Duodenal mucosa (tissue), 2 donors: ENCODE measurements around the gene EVC.

Experiments
- H3K27ac ChIP-seq: one replicate; pipeline ENCODE4 v1.7.0; 2013; ENCODE audit warnings: low read depth, low read length
- H3K27me3 ChIP-seq, 2 donors: one replicate each; pipeline ENCODE4 v1.7.0; 2013; ENCODE audit warnings: low read length in 2 of 2, control low read depth in 1 of 2; ENCODE audit not compliant: insufficient read depth in 2 of 2, control insufficient read depth in 1 of 2
- H3K36me3 ChIP-seq, 2 donors: one replicate each; pipeline ENCODE4 v1.7.0; 2013; ENCODE audit warnings: low read length in 2 of 2, control low read depth in 1 of 2; ENCODE audit not compliant: insufficient read depth in 2 of 2, control insufficient read depth in 1 of 2
- H3K4me1 ChIP-seq, 2 donors: one replicate each; pipeline ENCODE4 v1.7.0; 2013; ENCODE audit warnings: low read length in 2 of 2, control low read depth in 1 of 2; ENCODE audit not compliant: insufficient read depth in 2 of 2, control insufficient read depth in 1 of 2
- H3K4me3 ChIP-seq, 2 donors: one replicate each; pipeline ENCODE4 v1.7.0; 2013; ENCODE audit warnings: low read length in 2 of 2, low read depth in 1 of 2
- H3K9ac ChIP-seq, 2 donors: one replicate each; pipeline ENCODE4 v1.7.0; 2013; ENCODE audit warnings: low read length in 2 of 2, low read depth in 1 of 2
- H3K9me3 ChIP-seq, 2 donors: one replicate each; pipeline ENCODE4 v1.7.0; 2013; ENCODE audit warnings: low read length in 2 of 2, control low read depth in 1 of 2; ENCODE audit not compliant: control insufficient read depth in 1 of 2

EVC gene

GRCh38 chr4:5730436-5730835 lies 19.4 kb downstream of the EVC start:
- H3K27ac ChIP-seq = no peak overlapping the region
- H3K27me3 ChIP-seq = no peaks in the 10 kb centered on the region
- H3K4me1 ChIP-seq = no peaks in the 10 kb centered on the region
- H3K36me3 ChIP-seq = peaks cover 0 to 3% of the 10 kb centered on the region in 2 donors
- H3K9ac ChIP-seq = no peak overlapping the region
- no peak overlapping the region for H3K4me3 ChIP-seq
- no peaks in the 10 kb centered on the region for H3K9me3 ChIP-seq

- no peak overlapping the region for H3K4me3 ChIP-seq
- H3K9me3 ChIP-seq = no peaks in the 10 kb centered on the region
- no peaks in the 10 kb centered on the region for H3K4me1 ChIP-seq
- H3K27me3 ChIP-seq = no peaks in the 10 kb centered on the region
- no peak overlapping the region for H3K9ac ChIP-seq
- peaks cover 0 to 6% of the 10 kb centered on the region in 2 donors for H3K36me3 ChIP-seq
- H3K27ac ChIP-seq = no peak overlapping the region
Observed at GRCh38 chr4:5730993-5731990, 20.3 kb downstream of the EVC start.

GRCh38 chr4:5732158-5732557 lies 21.2 kb downstream of the EVC start:
- Histone ChIP-seq H3K9me3 (no peaks in the 10 kb centered on the region), H3K27me3 (no peaks in the 10 kb centered on the region), H3K27ac (no peak overlapping the region), H3K4me1 (no peaks in the 10 kb centered on the region), H3K9ac (no peak overlapping the region), H3K4me3 (no peak overlapping the region), H3K36me3 (peaks cover 0 to 6% of the 10 kb centered on the region in 2 donors)

GRCh38 chr4:5734853-5735252 lies 23.9 kb downstream of the EVC start:
- Histone ChIP-seq H3K27ac (no peak overlapping the region), H3K4me1 (no peaks in the 10 kb centered on the region), H3K36me3 (peaks cover 0 to 6% of the 10 kb centered on the region in 2 donors), H3K4me3 (no peak overlapping the region), H3K27me3 (no peaks in the 10 kb centered on the region), H3K9ac (no peak overlapping the region), H3K9me3 (no peaks in the 10 kb centered on the region)

GRCh38 chr4:5735463-5735862 lies 24.5 kb downstream of the EVC start:
- no peak overlapping the region for H3K27ac ChIP-seq
- H3K9ac ChIP-seq = no peak overlapping the region
- no peaks in the 10 kb centered on the region for H3K27me3 ChIP-seq
- peaks cover 0 to 6% of the 10 kb centered on the region in 2 donors for H3K36me3 ChIP-seq
- H3K9me3 ChIP-seq = no peaks in the 10 kb centered on the region
- no peaks in the 10 kb centered on the region for H3K4me1 ChIP-seq
- H3K4me3 ChIP-seq = no peak overlapping the region

GRCh38 chr4:5738061-5738460 lies 27.1 kb downstream of the EVC start:
- Histone ChIP-seq H3K4me3 (no peak overlapping the region), H3K9me3 (no peaks in the 10 kb centered on the region), H3K27me3 (no peaks in the 10 kb centered on the region), H3K36me3 (peaks cover 0 to 6% of the 10 kb centered on the region in 2 donors), H3K9ac (no peak overlapping the region), H3K4me1 (no peaks in the 10 kb centered on the region), H3K27ac (no peak overlapping the region)

GRCh38 chr4:5742388-5742787 lies 31.4 kb downstream of the EVC start:
- Histone ChIP-seq H3K27ac (no peak overlapping the region), H3K9me3 (no peaks in the 10 kb centered on the region), H3K36me3 (no peaks in the 10 kb centered on the region), H3K27me3 (no peaks in the 10 kb centered on the region), H3K4me3 (no peak overlapping the region), H3K4me1 (no peaks in the 10 kb centered on the region), H3K9ac (no peak overlapping the region)

- Histone ChIP-seq H3K4me1 (no peaks in the 10 kb centered on the region), H3K27ac (no peak overlapping the region), H3K9ac (no peak overlapping the region), H3K36me3 (no peaks in the 10 kb centered on the region), H3K4me3 (no peak overlapping the region), H3K9me3 (no peaks in the 10 kb centered on the region), H3K27me3 (no peaks in the 10 kb centered on the region)
Observed at GRCh38 chr4:5742968-5743367, 32.0 kb downstream of the EVC start.

- no peaks in the 10 kb centered on the region for H3K36me3 ChIP-seq
- H3K4me1 ChIP-seq = no peaks in the 10 kb centered on the region
- no peaks in the 10 kb centered on the region for H3K27me3 ChIP-seq
- H3K9ac ChIP-seq = no peak overlapping the region
- H3K4me3 ChIP-seq = no peak overlapping the region
- no peaks in the 10 kb centered on the region for H3K9me3 ChIP-seq
- H3K27ac ChIP-seq = no peak overlapping the region
Observed at GRCh38 chr4:5746250-5746649, 35.2 kb downstream of the EVC start.

- no peaks in the 10 kb centered on the region for H3K27me3 ChIP-seq
- H3K4me1 ChIP-seq = no peaks in the 10 kb centered on the region
- no peak overlapping the region for H3K9ac ChIP-seq
- no peak overlapping the region for H3K4me3 ChIP-seq
- H3K9me3 ChIP-seq = no peaks in the 10 kb centered on the region
- no peaks in the 10 kb centered on the region for H3K36me3 ChIP-seq
- H3K27ac ChIP-seq = no peak overlapping the region
Observed at GRCh38 chr4:5746829-5747737, 36.1 kb downstream of the EVC start.
